GM11168 (cell line): ENCODE data around the gene SCYGR1.
"Not testable (repeated sequence)": the region's sequence is repeated elsewhere in the genome, so short reads cannot be mapped to it uniquely, and the experiment has no call there.

Experiments used
- in situ Hi-C: fragments of 300-500 bp; cut with MboI; formaldehyde crosslinking; loops from one replicate; pipeline ENCODE4 v1.12.0; 2022; ENCODE audit warnings: low sequenced_read_pairs; ENCODE audit not compliant: unreplicated experiment

Gene SCYGR1

DNA sequence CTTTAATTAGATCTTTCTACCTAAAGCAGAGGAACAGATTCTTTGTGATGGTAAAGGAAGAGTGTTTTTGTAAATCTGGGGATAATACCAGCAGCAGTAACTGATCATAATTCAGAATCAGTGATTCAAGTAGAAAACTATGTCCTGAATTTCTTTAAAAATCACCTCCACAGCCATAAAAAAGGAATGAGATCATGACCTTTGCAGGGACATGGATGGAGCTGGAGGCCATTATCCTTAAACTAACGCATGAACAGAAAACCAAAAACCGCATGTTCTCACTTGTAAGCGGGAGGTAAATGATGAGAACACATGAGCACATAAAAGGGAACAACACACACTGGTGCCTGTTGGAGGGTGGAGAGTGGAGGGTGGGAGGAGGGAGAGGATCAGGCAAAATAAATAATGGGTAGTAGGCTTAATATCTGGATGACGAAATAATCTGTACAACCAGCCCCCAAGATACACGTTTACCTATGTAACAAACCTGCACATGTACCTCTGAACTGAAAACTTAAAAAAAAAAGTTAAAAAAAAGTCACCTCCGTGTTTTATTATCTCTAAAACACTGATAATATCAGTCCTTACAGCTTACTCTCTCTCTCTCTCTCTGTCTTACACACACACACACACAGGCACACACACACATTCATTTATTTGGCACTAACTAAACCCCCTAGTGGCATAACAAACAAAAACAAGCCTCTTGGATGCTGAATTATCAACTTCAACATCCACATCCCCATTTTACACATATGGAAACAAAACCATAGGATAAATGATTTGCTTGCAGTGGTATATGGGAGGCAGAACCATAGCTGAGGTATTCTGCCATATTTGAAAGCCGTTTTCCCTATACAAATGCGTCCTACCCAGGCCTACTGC is 10.0 kb downstream of the SCYGR1 start:
- in situ Hi-C loops = no loop called here

DNA sequence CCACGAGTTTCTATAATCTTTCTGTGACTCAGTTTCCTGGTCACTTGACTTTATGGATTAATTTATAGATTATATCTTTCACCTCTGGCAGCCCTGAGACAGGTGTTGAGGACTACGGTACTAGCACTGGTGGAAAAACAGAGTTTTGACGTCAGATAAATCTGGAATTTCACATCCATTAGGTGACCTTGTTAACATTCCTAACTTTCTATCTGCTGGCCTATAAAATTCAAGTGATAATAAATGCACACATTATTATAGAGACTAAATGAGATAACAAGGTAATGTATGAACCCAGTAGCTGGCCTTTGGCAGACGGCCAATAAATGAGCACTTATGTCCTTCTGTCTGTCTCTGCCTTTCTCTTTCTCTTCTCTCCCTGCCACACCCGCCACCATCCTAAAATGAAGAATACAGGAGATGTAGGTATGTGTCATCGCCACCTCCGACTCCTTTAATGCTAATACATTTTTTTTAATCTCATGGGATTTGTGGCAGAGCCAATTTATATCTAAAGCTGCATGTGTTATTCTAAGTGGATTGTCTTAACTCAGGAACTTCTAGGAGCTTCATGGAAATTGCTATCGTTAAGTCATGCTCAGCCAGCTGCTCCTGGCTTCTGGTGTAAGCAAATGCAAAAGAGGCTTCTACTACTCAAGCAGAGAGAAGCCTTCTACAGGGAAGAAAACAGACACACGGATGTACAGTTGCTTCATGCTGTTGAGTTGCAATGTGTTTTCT is 10.9 kb downstream of the SCYGR1 start:
- in situ Hi-C loops = no loop called here

DNA sequence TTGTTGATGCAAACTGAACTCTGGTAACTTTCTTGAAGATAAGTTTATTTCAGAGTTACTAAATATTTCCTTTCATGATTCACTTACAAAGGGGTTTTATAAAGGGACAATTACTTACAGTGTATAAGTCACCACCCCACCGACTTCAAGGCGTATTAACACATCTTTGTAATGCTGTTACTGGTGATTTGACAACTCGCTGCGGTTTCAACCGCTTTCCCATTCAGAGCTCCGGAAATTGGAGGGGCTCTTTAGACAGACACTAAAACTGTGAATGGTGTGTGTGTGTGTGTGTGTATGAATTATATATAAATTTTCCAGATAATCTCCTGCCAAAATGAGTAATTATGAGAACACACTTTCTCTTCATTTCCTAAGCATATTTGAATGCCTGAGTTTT is 13.6 kb downstream of the SCYGR1 start:
- in situ Hi-C loops = no loop called here

DNA sequence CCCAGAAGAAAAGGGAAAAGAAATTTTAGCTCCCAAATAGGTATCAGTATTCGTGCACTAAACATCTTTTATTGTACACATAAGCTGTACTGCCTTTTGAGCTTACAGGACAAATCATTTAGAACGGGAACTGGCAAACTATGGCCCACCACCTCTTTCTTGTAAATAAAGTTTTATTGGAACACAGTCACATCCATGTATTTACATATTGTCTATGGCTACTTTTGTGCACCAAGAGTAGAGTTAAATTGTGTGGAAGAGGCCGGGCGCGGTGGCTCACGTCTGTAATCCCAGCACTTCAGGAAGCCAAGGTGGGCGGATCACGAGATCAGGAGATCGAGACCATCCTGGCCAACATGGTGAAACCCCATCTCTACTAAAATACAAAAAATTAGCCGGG is 14.4 kb downstream of the SCYGR1 start:
- in situ Hi-C loops = no loop called here

DNA sequence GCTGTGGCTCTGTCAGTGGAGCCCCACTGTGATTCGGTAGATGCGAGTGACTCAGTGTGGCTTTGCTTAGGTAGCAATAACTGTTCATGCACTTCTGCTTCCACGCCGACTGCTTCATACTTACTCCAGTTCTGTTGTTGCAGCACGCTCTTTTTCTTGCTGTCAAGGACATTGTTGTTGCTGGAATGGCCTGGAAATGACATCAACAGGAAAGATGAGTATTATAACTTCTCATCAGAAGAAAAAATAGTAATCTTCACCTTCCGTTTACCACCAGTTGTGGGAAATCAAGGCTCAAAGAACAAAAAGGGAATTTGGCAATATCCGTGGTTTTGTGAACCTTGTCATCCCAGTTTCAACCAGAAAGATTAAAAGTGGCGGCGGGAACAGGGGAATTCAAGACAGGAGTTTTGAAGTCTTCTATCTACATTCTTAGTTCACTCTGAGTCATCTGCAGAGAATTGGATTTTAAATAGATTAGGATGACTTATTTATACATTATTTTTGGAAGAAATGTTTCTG is 16.9 kb downstream of the SCYGR1 start:
- in situ Hi-C loops = no loop called here

DNA sequence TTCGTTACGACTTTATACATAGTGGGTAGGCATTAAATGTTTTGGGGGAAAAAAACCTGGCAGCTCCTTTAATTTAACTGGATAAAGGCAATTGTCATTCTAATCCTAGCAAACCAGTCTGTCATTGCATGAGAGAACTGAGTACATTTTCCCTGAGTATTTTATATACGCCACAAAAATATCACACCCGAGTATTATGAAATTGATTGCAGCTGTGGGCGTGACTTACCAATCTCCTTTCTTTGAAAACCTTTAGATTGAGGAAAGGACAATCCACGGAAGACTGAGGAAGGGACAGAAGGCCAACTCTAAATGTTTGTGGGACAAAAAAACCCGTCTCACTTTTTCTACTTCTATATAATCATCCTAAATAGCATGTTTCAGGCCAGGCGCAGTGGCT is 17.7 kb downstream of the SCYGR1 start:
- in situ Hi-C loops = no loop called here

DNA sequence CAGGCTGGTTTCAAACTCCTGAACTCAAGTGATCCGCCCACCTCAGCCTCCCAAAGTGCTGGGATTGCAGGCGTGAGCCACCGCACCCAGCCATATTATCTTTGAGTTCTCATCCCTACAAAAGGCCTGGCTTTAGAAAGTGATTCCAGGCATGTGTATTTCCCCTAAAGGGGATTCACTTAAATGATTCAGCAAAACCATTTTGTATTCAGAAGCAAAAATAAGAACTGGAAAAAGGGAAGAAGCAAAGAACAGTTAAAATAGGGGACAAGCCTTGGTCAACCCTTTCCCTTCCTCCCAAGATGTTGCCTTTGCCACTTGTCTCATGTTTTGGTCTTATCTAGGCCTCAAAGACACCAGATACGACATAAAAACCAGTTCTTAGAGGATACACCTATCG is 19.2 kb downstream of the SCYGR1 start:
- in situ Hi-C loops = no loop called here

DNA sequence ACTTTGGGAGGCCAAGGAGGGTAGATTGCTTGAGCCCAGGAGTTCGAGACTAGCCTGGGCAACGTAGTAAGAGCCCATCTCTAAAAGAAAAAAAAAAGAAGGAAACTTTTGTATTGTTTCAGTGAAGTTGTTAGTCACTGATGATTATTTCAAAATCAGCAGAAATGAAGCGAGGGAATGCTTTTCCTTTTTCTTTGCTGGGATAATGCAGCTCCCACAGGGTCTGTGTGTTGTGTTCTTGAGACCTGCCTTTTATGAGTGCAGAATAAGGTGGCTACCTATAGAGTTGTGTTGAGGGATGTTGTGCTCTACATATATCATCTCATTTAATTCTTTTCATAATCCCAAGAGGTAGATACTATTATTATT is 20.3 kb downstream of the SCYGR1 start:
- in situ Hi-C loops = no loop called here

DNA sequence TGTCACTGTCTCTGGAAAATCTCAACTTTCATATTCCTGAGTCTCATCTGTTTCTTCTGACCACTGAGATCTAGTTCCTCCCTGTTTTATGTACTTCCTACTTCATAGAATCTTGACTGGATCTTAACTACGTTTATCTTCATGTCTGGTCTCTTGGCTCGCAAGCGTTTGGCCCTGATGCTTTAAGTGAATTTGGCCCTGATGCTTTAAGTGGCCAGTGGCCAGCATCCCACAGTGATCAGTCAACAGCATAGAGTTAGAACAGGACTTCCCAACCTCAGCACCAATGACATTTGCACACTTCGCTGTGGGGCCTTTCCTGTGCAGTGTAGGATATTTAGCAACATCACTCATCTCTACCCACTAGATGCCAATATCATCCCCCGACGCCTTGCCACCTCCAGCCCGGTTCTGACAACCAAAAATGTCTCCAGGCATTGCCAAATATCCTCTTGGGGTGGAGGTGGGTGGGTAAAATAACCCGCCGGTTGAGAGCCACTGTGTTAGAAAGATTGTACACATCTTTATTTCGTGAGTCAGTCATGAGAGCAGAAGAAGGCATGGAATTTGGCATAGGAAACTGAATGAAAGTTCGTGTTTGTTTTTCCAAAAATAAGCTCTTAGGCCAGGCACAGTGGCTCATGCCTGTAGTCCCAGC is 20.9 kb downstream of the SCYGR1 start:
- in situ Hi-C loops = no loop called here

DNA sequence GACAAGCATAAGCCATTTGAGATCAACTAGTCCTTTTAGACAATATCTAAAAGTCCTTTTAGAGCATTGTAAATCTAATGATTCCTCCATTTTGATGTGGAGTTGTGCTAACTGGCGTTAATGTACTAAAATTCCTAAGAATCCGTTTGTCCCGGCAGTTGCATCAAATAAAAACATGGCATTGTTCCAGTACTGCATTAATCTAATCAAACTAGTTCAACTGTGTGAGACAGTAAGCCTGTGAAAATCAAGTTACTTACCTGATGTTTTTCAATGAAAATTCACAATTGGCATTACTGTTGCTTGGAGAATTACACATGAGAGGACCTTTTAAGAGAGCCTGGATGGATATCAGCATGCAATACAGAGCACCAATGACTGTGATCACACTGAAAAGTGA is 21.9 kb downstream of the SCYGR1 start:
- in situ Hi-C loops = no loop called here

DNA sequence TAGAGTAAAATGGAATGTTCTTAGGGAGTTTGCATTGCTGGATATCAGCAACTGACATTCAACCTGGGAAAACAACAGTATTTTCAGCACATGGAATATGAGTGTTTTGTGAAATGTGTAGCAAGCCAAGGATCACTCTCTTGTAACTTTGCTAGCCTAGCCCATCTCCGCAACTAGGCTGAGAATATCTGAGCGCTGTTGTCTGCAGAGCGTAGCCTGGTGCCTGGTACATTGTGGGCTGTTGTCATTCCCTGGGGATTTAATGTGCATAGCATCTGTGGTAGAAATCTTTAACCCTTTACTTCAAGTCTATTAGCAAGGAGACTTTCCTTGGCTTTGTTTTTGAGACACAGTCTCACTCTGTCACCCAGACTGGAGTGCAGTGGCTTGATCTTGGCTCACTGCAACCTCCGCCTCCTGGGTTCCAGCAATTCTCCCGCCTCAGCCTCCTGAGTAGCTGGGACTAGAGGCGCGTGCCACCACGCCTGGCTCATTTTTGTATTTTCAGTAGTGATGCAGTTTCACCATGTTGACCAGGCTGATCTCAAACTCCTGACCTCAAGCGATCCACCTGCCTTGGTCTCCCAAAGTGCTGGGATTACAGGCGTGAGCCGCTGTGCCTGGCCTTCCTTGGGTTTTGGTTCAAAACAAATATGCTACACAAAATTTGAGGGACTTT is 23.0 kb downstream of the SCYGR1 start:
- in situ Hi-C loops = not testable (repeated sequence)

DNA sequence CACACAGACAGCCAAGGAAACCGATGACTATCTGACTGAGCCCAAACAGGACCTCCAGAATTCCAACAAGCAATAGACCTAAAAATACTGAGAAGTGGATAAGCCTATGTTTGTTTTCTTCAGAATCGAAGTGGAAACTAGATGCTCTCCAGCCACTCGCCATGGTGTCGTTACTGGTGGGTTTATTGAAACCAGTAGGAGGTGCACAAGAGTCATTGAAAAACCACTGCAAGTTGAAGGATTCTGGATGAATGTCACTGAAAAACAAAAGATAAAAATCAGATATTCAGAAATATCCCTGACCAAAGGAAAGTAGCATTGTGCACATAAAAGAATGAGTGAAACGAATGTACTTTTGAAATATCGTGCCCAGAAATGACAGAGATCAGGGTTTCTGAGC is 24.0 kb downstream of the SCYGR1 start:
- in situ Hi-C loops = no loop called here

DNA sequence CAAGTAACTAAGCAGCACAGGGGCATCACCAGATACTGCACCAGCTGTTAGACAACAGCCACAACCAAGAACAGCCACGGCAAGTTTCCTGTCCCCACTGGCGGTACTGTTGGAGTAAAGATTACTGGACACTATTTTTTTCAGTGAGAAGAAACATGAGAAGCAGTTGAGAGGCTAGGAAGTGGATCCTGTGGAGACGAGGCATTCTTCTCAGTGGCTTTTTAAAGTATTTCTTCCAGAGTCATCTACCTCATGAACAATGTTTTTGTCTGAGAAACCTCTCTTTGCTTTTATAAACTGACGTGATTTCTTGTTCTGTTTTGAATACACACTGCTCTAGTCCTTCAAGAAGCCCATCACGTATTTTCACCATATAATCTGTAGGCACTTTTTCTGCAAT is 27.4 kb downstream of the SCYGR1 start:
- in situ Hi-C loops = no loop called here

DNA sequence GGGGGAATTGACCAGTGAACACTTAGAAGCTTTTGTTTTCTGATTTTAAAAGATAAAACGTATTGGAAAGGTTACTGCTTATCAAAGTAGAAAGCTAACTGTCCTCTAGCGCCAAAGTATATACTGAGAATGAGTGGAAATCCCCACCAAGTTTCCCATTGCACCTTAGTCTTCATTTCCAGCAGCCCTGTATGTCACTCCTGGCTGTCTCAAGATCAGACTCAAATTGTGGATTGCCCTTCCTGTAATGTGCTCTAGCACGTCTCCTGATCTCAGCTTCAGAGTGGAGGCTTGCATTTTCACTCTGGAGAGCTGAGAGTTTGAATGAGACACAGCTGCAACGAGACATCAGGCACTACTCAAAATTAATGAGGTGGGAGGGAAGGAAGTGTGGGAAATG is 36.1 kb downstream of the SCYGR1 start:
- in situ Hi-C loops = no loop called here

DNA sequence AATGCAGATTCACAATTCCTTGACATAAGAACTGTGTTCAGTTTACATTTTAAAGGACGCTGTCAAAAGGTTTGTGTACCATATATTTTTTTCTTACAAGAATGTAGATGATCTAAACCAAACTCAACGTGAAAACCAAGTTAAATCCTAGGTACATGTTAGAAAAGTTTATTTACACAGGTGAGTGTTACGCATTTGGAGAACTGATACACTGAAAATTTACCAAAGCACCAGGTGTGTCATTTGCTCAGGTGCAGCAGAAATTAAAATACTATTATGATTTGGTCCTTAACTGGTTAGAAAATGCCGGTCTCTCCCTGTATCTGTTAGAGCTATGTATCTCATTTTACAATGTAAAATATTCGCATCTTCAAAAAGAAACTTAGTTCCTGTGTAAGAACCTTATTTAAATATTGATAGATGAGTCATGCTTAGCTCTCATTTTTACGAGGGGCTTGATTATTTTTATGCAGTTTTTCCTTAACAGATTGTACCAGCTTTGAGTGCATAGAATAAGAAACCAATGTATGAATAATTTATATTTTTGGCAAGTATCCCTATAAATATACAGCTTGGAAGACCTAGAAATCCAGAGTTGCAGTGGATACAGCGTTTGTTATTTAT is 37.6 kb downstream of the SCYGR1 start:
- in situ Hi-C loops = no loop called here

DNA sequence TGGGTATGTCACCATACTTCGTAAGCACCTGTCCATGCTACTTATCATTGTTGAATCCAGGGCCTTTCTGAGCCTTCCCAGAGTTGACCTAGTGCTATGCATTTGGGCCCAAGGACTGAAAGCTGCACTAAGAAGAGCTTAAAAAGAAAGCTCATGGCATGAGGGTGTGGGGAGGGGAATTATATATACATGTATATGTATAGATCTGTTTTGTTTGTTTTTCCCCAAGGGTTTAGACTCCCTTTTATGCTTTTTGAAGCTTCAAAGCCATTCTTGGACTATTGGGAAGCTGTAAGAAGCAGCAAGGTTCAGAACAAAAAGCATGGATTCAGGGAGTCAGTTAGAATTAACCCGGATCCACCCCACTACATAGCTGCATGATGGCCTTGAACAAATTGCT is 39.4 kb downstream of the SCYGR1 start:
- in situ Hi-C loops = no loop called here

DNA sequence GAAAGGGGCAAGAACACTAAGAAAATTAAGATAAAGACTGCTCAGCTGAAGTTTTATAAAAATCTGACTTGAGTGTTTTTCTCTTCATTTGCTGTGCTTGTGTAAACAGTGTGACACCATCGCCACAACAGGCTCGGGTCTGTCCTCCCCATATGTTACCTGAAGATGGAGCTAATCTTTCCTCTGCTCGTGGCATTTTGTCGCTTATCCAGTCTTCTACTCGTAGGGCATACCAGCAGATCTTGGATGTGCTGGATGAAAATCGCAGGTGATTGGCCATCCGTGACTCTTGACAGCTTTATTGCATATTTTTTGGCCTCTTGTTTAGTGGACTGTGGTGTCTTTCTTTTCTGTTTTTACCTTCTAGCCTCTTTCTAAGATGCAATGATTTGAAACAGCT is 40.6 kb downstream of the SCYGR1 start:
- in situ Hi-C loops = no loop called here

DNA sequence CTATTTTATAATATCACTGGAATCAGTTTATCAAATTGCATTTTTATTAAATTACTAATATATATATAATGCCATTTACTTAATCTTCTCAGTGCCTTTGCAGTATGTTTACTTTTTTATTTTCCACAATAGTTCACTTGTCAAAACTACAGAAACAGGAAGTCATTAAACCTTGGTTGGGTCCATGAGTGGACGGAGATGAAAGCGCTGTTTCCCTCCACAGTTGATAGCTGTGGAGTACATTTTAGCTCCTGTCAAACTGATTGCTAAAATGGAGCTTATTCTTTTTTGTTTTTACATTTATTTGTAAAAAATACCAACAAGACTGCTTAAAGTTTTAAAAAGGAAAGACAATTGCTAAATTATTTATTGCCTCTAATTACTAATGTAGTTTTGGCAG is 43.5 kb downstream of the SCYGR1 start:
- in situ Hi-C loops = no loop called here

DNA sequence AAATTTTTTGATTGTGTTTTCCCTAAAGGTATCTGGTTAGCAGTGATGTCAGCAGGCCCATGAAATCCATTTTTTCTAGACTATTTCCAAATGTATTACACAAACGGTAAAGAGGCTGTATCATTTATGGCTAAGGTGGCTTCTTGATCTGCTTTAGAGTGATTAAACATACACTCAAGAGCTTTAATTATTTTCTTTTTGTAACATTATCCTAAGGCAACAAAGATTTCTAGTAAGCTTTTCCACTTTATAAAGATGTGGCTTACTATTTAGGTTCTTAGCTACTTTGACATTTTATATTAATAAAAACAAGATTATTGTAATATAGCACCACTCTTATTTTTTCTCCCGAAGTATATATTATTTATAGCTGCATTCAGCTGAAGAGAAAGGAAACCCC is 46.2 kb downstream of the SCYGR1 start:
- in situ Hi-C loops = no loop called here

DNA sequence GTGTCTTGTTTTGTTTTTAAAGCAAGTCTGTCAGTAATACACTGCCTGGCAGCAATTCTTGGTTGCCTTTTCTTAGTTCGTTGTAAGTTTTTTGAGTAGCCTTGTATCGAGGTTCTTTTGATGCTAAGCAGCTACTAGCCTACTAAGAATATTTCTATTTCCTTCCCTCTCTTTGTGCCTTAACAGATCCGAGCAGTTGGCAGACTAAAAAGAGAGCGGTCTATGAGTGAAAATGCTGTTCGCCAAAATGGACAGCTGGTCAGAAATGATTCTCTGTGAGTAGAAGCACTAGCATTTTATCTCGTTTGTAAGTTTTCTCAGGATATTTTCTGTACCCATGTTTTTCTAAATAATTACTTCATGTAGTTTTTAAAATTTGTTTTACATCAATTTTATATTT is 47.6 kb downstream of the SCYGR1 start:
- in situ Hi-C loops = no loop called here
